Peyer's patch (tissue), 4 donors: ENCODE data around the gene C9orf43. TPM values are rescaled to one million over a fixed set of nuclear protein-coding genes. Genes with fewer than 3 reads are reported as not detected.

Experiments used
- DNase-seq, 3 donors: peaks; one replicate each; pipeline ENCODE4 v3.0.0-alpha.2; 2017 to 2019
- H3K27ac ChIP-seq, 4 donors: fragments of 200-600 bp; sonication (generic); one replicate each; pipeline ENCODE4 v1.5.1; 2016 to 2019
- H3K27me3 ChIP-seq, 2 donors: fragments of 200-600 bp; sonication (generic); one replicate each; pipeline ENCODE4 v1.5.1; 2019
- H3K36me3 ChIP-seq, 3 donors: fragments of 200-600 bp; sonication (generic); one replicate each; pipeline ENCODE4 v1.5.1; 2016 to 2019
- H3K4me1 ChIP-seq, 4 donors: fragments of 200-600 bp; sonication (generic); one replicate each; pipeline ENCODE4 v1.5.1; 2016 to 2019
- H3K4me3 ChIP-seq, 4 donors: fragments of 200-600 bp; sonication (generic); 1 replicate in 3 of 4; 2 replicates in 1 of 4; pipeline ENCODE4 v1.5.1; 2016 to 2019; ENCODE audit warnings: mild to moderate bottlenecking in 1 of 4
- H3K9me3 ChIP-seq, 4 donors: fragments of 200-600 bp; sonication (generic); one replicate each; pipeline ENCODE4 v1.5.1; 2016 to 2019; ENCODE audit warnings: mild to moderate bottlenecking in 1 of 4
- POLR2A ChIP-seq, 2 donors: fragments of 450-650 bp; IDR thresholded peaks; one replicate each; pipeline ENCODE4 v1.5.1; 2017; ENCODE audit warnings: antibody characterized with exemption in 2 of 2, mild to moderate bottlenecking in 2 of 2, moderate library complexity in 2 of 2
- total RNA-seq, 4 donors: library from RNA; depleted of rRNA; stranded (reverse); fragments of >200 nt; gene quantifications; one replicate each; pipeline ENCODE4 v1.1.0, GENCODE V29; 2016
- TF ChIP-seq, protein P1 (sequence below), 6 experiments: fragments of 450-650 bp in 4 of 6; fragments of 200-600 bp in 2 of 6; sonication (generic) in 1 of 6; IDR thresholded peaks; one replicate each; pipeline ENCODE4 v1.5.1; 2017 to 2019; ENCODE audit warnings: antibody characterized with exemption in 6 of 6, mild to moderate bottlenecking in 3 of 6, moderate library complexity in 1 of 6

Gene C9orf43
- total RNA-seq, 4 donors from 2014 or later, result 1.1 to 5.0 (median 1.2) TPM; not detected in 1

DNA sequence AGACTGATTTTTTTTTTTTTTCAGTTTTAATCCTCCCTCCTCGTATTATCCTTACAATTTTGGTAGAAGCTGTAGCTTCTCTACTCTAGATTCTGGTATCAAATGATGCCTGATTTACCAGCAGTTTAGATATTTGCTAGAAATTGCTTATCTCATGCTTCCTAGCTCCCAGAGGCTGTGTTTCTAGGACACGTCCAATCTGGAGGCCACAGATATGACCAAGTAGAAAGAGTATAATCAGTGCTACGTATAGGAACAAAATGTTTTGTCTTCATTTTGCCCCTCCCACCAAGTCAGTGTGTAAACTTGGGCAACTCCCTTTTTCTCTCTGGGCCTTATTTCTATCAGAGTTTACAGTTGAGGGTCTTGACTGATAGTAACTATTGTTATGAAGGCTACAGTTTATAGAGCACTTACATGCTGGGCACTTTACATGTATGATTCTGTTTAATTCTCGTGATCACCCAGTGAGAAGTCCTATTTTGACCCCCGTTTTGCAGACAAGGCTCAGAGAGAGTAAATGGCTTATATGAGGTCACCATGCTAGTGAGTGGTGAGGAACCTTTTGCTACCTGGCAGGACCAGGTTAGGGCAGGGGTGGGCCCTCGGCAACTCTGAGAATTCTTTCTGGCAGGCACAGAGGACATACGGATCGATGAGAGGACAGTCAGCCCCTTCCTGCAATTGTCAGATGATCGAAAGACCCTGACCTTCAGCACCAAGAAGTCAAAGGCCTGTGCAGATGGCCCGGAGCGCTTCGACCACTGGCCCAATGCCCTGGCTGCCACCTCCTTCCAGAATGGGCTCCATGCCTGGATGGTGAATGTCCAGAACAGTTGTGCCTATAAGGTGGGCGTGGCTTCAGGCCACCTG, 41.3 kb upstream of the C9orf43 start:
- TF ChIP-seq, protein P1, sequence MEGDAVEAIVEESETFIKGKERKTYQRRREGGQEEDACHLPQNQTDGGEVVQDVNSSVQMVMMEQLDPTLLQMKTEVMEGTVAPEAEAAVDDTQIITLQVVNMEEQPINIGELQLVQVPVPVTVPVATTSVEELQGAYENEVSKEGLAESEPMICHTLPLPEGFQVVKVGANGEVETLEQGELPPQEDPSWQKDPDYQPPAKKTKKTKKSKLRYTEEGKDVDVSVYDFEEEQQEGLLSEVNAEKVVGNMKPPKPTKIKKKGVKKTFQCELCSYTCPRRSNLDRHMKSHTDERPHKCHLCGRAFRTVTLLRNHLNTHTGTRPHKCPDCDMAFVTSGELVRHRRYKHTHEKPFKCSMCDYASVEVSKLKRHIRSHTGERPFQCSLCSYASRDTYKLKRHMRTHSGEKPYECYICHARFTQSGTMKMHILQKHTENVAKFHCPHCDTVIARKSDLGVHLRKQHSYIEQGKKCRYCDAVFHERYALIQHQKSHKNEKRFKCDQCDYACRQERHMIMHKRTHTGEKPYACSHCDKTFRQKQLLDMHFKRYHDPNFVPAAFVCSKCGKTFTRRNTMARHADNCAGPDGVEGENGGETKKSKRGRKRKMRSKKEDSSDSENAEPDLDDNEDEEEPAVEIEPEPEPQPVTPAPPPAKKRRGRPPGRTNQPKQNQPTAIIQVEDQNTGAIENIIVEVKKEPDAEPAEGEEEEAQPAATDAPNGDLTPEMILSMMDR (IDR thresholded peaks at IDR 0.05), result no peak
- TF ChIP-seq POLR2A (IDR thresholded peaks at IDR 0.05), result no peak
- Histone ChIP-seq H3K27ac (no peak overlapping the region), H3K4me3 (no peak overlapping the region), H3K4me1 (peaks cover 0 to 9% (median 0%) of the 10 kb centered on the region in 4 donors), H3K36me3 (peaks cover 0 to 15% (median 0%) of the 10 kb centered on the region in 3 donors), H3K9me3 (no peaks in the 10 kb centered on the region), H3K27me3 (no peaks in the 10 kb centered on the region)
- no peak for DNase-seq

DNA sequence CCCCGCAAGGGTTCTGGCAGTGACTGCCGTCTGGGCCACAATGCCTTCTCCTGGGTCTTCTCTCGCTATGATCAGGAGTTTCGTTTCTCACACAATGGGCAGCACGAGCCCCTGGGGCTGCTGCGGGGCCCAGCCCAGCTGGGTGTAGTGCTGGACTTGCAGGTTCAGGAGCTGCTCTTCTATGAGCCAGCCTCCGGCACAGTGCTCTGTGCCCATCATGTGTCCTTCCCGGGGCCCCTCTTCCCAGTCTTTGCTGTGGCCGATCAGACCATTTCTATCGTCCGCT, 40.7 kb upstream of the C9orf43 start:
- H3K4me1 ChIP-seq, result peaks cover 0 to 15% (median 0%) of the 10 kb centered on the region in 4 donors
- H3K36me3 ChIP-seq, result peaks cover 0 to 21% (median 0%) of the 10 kb centered on the region in 3 donors
- H3K4me3 ChIP-seq, result no peak overlapping the region
- no peak overlapping the region for H3K27ac ChIP-seq
- TF ChIP-seq POLR2A (IDR thresholded peaks at IDR 0.05), result no peak
- TF ChIP-seq, protein P1 (IDR thresholded peaks at IDR 0.05), result no peak
- DNase-seq, result no peak
- no peaks in the 10 kb centered on the region for H3K27me3 ChIP-seq
- no peaks in the 10 kb centered on the region for H3K9me3 ChIP-seq

DNA sequence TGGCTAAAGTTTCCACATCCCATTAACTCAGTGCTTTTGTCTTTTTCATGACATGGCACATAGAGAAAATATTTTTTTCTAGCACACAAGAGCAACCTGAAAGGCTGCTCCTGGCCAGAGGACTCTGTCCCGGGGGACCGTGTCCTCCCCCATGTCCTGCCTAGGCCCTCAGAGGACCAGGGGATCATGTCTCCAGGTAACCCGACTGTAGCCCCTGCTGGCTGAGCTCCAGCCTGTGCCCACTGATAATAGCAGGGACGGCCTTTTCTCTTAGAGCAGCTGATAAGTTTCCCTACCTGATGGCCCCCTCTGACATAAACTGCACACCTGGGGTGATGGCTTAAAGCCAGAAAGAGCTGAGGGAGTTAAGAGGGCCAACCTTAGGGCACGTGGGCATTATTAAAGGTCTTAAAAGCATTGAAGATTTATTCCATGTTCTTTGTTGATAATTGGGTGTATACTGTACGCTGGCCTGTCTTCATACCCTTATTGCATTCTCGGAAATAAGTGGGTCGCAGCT, 39.7 kb upstream of the C9orf43 start:
- Histone ChIP-seq H3K4me3 (no peak overlapping the region), H3K9me3 (no peaks in the 10 kb centered on the region), H3K4me1 (peaks cover 0 to 21% (median 2%) of the 10 kb centered on the region in 4 donors), H3K27me3 (no peaks in the 10 kb centered on the region), H3K27ac (no peak overlapping the region), H3K36me3 (peaks cover 0 to 27% (median 0%) of the 10 kb centered on the region in 3 donors)
- DNase-seq, result no peak
- no peak for TF ChIP-seq POLR2A (IDR thresholded peaks at IDR 0.05)
- TF ChIP-seq, protein P1 (IDR thresholded peaks at IDR 0.05), result no peak

DNA sequence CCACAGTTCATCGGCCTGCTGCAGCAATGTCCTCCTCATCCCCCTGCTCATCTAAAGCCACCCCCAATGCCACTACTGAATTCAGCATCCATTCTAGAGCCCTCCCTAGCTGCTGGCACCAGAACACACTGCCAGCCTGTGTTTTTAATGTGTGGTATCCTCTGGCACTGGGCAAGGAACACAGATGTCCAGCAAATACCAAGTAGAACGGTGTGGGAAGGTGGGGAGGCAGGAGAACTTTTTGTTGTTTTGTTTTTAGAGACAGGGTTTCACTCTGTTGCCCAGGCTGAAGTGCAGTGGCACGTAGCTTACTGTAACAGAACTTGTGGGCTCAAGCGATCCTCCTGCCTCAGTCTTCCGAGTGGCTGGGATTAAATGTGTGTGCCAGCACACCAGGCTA, 38.5 kb upstream of the C9orf43 start:
- Histone ChIP-seq H3K9me3 (no peaks in the 10 kb centered on the region), H3K27me3 (no peaks in the 10 kb centered on the region), H3K4me1 (peaks cover 0 to 21% (median 4%) of the 10 kb centered on the region in 4 donors), H3K27ac (no peak overlapping the region), H3K36me3 (peaks cover 0 to 27% (median 0%) of the 10 kb centered on the region in 3 donors), H3K4me3 (no peak overlapping the region)
- TF ChIP-seq, protein P1 (IDR thresholded peaks at IDR 0.05), result no peak
- no peak for TF ChIP-seq POLR2A (IDR thresholded peaks at IDR 0.05)
- DNase-seq, result no peak

DNA sequence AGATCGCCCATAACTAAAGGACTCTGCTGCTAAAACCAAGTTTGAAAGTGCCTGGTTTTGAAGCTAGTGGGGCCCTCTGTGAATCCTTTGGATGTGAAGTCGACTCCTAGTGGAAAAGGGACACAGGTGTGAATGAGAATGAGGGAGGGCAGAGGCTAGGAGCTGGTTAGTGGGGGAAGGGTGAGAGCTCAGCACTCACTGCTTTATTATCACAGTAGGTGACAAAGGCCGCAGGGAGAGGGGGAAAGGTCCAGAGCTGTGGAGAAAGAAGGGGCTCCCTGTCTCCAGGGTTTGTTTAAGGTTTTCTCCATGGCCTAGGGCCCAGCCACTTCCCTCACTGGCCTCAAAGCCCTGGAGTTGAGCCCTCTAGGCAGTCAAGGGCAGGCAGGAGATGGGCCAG, 37.3 kb upstream of the C9orf43 start:
- no peak for DNase-seq
- H3K4me1 ChIP-seq, result peaks cover 0 to 24% (median 4%) of the 10 kb centered on the region in 4 donors
- peak overlapping the region in 2 of 4 donors; percentile 38 to 94 for H3K4me3 ChIP-seq
- no peaks in the 10 kb centered on the region for H3K9me3 ChIP-seq
- H3K27ac ChIP-seq, result peak overlapping the region in 1 of 4 donors; percentile 72
- no peaks in the 10 kb centered on the region for H3K27me3 ChIP-seq
- peaks cover 0 to 27% (median 0%) of the 10 kb centered on the region in 3 donors for H3K36me3 ChIP-seq
- TF ChIP-seq POLR2A (IDR thresholded peaks at IDR 0.05), result no peak
- TF ChIP-seq, protein P1 (IDR thresholded peaks at IDR 0.05), result peak in 2 of 6 experiments; percentile 8 to 13
